ENCODE measurements around the gene NOL9. TPM values are rescaled to one million over a fixed set of nuclear protein-coding genes. Genes with fewer than 3 reads are reported as not detected.

NOL9 gene
- total RNA-seq, 4 donors from 2014 or later: 17.9 to 30.9 (median 26.0) TPM

GRCh38 chr1:6497867-6498575 is 56.3 kb downstream of the NOL9 start:
- 53% methylated on average over 17 to 19 of the region's 20 CpGs for WGBS, 2 donors
- no peak for DNase-seq (ENCODE audit: low spot score in 2 of 2)
- Histone ChIP-seq H3K4me3 (peak overlapping the region; percentile 36 to 58 (median 46)), H3K27ac (peak overlapping the region in 3 of 4 donors; percentile 5 to 89 (median 62)), H3K9me3 (no peaks in the 10 kb centered on the region), H3K4me1 (peaks cover 0 to 79% (median 41%) of the 10 kb centered on the region in 4 donors), H3K36me3 (no peaks in the 10 kb centered on the region), H3K27me3 (peaks cover 0 to 24% of the 10 kb centered on the region in 2 donors)
- TF ChIP-seq POLR2A (IDR thresholded peaks at IDR 0.05) (no peak), EP300 (IDR thresholded peaks at IDR 0.05) (no peak)
- TF ChIP-seq, protein P1, sequence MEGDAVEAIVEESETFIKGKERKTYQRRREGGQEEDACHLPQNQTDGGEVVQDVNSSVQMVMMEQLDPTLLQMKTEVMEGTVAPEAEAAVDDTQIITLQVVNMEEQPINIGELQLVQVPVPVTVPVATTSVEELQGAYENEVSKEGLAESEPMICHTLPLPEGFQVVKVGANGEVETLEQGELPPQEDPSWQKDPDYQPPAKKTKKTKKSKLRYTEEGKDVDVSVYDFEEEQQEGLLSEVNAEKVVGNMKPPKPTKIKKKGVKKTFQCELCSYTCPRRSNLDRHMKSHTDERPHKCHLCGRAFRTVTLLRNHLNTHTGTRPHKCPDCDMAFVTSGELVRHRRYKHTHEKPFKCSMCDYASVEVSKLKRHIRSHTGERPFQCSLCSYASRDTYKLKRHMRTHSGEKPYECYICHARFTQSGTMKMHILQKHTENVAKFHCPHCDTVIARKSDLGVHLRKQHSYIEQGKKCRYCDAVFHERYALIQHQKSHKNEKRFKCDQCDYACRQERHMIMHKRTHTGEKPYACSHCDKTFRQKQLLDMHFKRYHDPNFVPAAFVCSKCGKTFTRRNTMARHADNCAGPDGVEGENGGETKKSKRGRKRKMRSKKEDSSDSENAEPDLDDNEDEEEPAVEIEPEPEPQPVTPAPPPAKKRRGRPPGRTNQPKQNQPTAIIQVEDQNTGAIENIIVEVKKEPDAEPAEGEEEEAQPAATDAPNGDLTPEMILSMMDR (IDR thresholded peaks at IDR 0.05): no peak

DNA sequence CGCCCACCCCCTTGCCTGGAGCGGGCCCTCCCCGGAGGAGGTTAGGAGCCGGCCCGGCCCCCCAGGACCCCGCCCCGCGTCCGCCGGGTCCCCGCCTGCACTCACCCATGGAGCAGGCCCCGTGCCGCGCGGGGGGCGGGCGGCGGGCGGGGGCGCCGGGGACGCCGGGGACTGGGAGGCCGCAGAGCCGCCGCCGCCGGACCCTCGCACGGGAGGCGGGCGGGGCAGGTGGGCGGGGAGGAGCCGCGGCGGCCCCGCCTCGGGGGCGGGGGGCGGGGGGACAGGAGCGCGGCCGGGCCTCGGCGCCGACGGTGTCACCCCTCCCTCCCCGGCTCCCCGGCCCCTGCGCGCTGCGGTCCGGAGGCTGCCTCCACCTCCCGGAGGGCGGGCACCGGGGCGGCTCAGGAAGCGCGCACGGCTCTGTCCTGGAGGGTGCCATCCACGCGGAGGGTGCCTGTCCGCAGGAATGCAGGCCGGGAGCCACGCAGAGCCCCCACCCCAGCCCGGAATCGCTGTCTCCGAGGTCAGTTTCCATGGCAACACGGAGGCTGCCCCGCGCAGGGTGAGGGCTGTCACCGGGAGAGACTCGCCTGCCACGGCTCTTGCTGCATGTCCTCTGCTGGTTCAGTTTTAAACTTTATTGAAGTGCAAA is 57.0 kb downstream of the NOL9 start:
- Histone ChIP-seq H3K36me3 (no peaks in the 10 kb centered on the region), H3K4me1 (peaks cover 0 to 72% (median 35%) of the 10 kb centered on the region in 4 donors), H3K27me3 (peaks cover 0 to 24% of the 10 kb centered on the region in 2 donors), H3K4me3 (peak overlapping the region; percentile 36 to 58 (median 46)), H3K27ac (peak overlapping the region in 2 of 4 donors; percentile 62 to 89), H3K9me3 (no peaks in the 10 kb centered on the region)
- TF ChIP-seq POLR2A (IDR thresholded peaks at IDR 0.05): no peak
- TF ChIP-seq, protein P1 (IDR thresholded peaks at IDR 0.05): no peak
- no peak for TF ChIP-seq EP300 (IDR thresholded peaks at IDR 0.05)
- 0 to 2% methylated on average over 12 to 24 of the region's 74 CpGs for WGBS, 2 donors
- no peak for DNase-seq (ENCODE audit: low spot score in 2 of 2)

DNA sequence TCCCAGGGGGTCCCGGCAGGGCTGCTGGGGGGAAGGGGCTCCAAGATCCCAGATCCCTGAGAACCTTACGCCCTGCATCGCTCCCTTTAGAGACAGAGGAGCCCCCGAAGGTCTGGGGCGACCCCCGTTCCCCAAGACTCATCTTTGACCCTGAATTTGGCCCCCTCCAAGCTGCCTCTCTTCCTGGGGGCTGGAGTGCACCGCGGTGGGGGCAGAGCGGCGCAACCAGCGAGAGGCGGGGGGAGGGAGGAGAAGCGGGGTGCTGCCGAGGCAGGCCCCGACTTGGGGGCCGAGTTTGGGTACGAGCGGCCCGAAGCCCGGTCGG is 57.5 kb downstream of the NOL9 start:
- Histone ChIP-seq H3K36me3 (no peaks in the 10 kb centered on the region), H3K27me3 (peaks cover 0 to 24% of the 10 kb centered on the region in 2 donors), H3K4me3 (peak overlapping the region in 3 of 4 donors; percentile 36 to 58 (median 38)), H3K27ac (peak overlapping the region in 2 of 4 donors; percentile 20 to 89), H3K9me3 (no peaks in the 10 kb centered on the region), H3K4me1 (peaks cover 0 to 68% (median 30%) of the 10 kb centered on the region in 4 donors)
- DNase-seq (ENCODE audit: low spot score in 2 of 2): no peak
- 1 to 7% methylated on average over 11 to 15 of the region's 21 CpGs for WGBS, 2 donors
- TF ChIP-seq, protein P1 (IDR thresholded peaks at IDR 0.05): no peak
- TF ChIP-seq POLR2A (IDR thresholded peaks at IDR 0.05): no peak
- no peak for TF ChIP-seq EP300 (IDR thresholded peaks at IDR 0.05)

DNA sequence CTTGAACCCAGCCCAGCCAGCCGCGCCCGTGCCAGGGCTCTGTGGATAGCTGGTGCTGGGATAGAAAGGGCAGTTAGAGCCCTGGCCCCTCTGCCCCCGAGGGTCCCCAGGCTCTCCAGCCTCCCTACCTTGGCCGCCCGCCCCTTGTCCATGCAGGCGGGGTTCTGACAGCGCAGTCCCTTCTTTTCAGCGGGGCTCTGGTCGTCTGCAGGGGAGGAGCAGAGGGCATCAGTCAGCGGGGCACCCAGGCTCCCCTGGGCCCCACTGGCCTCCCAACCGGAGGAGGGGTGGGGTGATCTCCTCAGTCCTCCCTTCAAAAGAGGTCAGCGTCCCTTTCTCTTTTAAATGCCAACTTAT is 58.0 kb downstream of the NOL9 start:
- WGBS, 2 donors: 57% methylated on average over 12 of the region's 13 CpGs; no CpG with 5 or more reads in 1 of the 2 donors
- no peak for DNase-seq (ENCODE audit: low spot score in 2 of 2)
- Histone ChIP-seq H3K27ac (peak overlapping the region in 2 of 4 donors; percentile 20 to 89), H3K4me1 (peaks cover 0 to 68% (median 26%) of the 10 kb centered on the region in 4 donors), H3K27me3 (peaks cover 0 to 24% of the 10 kb centered on the region in 2 donors), H3K9me3 (no peaks in the 10 kb centered on the region), H3K4me3 (peak overlapping the region in 1 of 4 donors; percentile 58), H3K36me3 (no peaks in the 10 kb centered on the region)
- TF ChIP-seq, protein P1 (IDR thresholded peaks at IDR 0.05): no peak
- TF ChIP-seq EP300 (IDR thresholded peaks at IDR 0.05): no peak
- no peak for TF ChIP-seq POLR2A (IDR thresholded peaks at IDR 0.05)

Measured in tibial nerve (tissue), 4 donors.